NOMO-1 treated with DMSO at 0.1 percent for 48 hours (cell line): ENCODE data around the gene ABCD3.
A peak's percentile ranks its signal among the peaks of the same experiment; 100 is the strongest.

Experiments
- DNase-seq: peaks from one replicate; lab custom pipeline; 2025; ENCODE audit not compliant: unreplicated experiment; lab: John Stamatoyannopoulos, UW

ABCD3 gene

GRCh38 chr1:94524531-94524930 lies 106.3 kb downstream of the ABCD3 start:
- DNase-seq = peak; percentile 9

DNA sequence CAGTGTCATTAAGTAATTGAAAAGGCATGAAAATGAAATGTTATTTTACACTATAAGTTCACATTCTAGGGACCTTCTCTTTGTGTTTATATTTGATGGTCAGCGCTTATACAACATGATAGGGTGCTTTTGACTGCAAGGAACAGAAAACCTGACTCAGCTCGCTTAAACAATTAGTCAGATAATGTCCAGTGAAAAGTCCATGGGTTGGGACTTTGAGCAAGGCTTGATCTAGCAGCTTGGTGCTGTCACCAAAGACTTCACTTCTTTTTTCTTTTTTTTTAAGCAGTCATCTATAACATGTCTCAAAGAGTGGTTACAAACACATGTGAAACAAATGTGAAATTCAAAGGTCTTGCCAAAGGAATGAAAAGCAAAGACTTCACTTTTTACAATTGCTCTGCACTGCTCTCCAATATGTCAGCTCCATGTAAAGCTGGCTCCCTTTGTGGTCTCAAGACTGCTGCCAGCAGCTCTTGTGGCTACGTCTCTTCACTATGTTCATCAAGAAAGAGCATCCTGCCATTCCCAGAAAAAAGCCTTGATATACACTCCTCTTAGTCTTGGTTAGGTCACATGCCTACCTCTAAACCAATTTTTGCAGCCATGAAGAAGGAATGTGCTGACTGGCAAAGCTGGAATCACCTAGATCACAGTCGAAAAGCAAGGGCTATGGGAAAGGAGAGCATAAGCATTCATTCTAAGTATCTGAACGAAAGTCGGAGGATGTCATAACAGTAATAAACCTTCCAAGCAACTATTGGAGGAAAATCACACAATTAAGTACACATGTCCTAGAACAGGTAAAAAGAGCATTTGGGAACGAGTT lies 108.2 kb downstream of the ABCD3 start:
- no peak for DNase-seq

- peak; percentile 19 for DNase-seq
These were observed 109.3 kb downstream of the ABCD3 start for GRCh38 chr1:94527447-94528031.

DNA sequence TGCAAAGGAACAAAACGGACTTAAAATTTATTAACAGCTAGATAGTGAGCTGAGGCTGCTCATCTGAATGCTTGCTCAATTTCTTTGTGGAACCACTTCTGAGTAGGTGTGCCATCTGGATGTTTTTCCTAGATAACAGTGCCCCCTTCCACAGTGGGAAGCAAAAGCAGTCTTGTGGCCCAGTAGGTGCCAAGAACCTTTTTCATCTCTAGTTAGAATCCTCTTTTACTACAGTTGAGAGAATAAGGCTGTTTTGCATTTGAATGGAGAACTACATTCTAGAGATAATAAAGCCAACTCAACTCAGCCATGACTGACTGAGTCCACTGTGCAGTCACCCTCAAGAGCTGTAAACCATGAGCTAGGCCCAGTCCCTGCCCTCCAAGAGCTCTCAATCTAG lies 110.1 kb downstream of the ABCD3 start:
- DNase-seq = no peak

GRCh38 chr1:94528826-94529225 lies 110.6 kb downstream of the ABCD3 start:
- DNase-seq = no peak

- DNase-seq = no peak
These were observed 111.2 kb downstream of the ABCD3 start for GRCh38 chr1:94529416-94529815.

DNA sequence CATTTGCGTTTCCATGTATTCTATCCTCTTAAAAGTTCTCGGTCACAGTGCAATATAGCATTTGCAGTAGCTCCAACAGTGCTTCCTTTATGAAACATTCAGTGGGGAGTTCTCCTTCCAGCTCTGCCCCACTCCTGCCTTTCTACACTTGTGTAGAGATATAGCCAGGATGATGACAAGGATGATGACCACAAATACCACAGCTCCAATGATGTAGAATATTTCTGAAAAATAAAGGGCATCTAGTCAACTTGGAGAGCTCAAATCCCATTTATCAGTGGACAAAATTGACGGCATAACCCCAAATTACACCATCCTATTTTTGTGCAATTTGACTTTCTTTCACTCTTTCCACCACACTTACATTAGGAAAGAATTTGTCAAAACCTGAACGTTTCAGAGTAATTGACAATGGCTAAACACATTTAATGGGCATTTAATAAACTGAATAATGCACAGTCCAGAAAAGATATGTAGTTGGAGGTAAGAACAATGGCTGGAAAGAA lies 112.2 kb downstream of the ABCD3 start:
- DNase-seq = no peak

DNA sequence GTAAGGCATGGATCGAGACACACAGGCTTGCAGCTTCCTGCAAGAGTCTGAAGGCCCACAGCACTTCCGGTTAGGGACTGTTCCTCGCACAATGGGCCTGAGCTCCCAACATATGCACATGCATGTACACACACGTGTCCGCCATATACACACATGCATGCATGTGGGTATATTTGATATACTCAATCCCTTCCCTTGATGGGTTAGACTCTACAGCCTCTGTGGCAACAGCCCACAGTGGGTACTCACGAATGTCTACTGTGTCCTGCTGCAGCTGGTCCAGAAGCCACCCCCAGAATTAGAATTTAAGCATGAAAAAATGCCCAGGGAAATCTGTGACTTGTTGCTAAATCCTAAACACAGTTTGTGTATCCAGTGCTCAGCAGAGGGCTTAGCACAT lies 113.5 kb downstream of the ABCD3 start:
- no peak for DNase-seq

DNA sequence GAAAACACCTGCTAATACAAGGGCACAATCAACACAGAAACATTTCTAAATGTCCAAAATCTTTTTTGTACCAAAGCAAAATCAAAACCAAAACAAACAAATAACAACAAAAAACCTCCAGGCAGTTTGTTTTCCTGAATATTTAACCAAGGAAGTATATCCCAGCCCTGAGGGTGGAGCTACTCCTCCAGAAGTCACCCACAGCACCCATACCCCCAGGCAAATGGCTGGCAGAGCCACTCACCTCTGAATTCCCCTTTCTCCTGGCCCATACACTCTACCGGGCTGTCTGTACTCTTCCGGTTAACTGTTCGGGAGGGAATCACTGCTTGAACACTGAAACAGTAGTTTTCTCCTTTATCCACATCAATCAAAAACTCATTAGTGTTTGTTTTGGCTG lies 113.9 kb downstream of the ABCD3 start:
- DNase-seq = no peak

DNA sequence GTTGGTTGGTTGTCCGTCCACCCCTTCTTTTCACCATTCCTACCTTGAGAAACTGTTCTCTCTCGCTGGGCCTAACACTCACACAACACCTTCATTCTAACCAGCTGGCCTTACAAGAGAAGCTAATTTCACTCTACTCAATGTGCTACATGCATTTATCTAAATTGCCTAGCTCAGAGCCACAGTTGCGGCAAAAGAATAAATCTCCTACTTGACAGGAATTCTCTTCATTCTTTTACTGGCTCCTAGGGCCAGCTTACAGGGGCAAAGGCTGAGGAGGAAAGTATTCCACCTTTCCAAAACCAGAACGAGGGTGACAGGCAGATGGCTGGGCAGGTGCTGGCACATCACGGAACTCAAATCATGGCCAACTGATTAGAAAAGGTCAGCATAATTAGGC lies 116.9 kb downstream of the ABCD3 start:
- DNase-seq = no peak

- DNase-seq = no peak
These were observed 117.7 kb downstream of the ABCD3 start for GRCh38 chr1:94535879-94536278.

DNA sequence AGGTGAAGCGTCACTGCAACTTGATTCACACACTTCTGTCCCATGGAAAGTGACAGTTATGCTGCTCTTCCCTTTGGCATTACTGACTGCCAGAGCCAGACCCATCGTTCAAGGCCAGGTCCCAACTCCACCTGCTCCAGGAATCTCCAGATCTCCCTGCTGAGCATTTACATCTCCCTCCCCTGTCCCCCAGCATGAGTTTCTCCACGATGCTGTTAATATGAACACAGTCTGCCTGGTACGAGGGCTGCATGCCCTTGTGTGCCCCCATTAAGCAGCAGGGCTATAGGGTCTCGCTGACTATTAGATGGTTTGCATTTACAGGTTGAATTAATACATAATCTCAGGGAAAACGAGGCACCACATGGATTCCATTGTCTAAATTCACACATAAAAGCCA lies 119.1 kb downstream of the ABCD3 start:
- DNase-seq = no peak

DNA sequence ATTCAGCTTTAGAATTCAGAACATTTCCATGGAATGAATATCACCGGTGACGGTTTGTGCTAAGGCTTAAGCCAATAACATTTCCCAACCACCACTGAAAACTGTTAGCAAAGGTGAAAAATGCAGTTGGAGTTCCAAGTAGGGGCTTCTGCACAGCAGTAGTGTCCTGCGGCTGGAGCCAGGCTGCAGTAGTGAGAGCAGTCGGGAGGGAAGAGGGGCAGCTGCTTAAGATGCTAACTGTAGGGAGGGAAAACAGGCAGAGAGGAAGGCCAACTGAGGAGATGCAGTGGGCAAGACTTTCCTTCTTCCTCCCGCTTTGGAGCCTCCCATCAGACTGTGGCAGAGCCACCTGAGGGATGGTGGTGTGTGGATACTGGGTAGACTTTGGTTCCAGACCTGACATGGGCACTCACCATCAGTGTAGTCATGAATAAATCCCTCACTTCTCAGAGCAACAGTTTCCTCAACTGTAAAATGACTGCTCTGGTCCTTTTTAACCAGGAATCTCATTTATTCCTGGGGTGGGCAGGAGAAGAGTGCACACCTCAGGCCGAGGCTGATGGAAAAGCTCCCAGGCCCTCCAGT lies 120.1 kb downstream of the ABCD3 start:
- DNase-seq = no peak

GRCh38 chr1:94539496-94539895 lies 121.3 kb downstream of the ABCD3 start:
- no peak for DNase-seq

- DNase-seq = no peak
These were observed 122.5 kb downstream of the ABCD3 start for GRCh38 chr1:94540440-94541245.

DNA sequence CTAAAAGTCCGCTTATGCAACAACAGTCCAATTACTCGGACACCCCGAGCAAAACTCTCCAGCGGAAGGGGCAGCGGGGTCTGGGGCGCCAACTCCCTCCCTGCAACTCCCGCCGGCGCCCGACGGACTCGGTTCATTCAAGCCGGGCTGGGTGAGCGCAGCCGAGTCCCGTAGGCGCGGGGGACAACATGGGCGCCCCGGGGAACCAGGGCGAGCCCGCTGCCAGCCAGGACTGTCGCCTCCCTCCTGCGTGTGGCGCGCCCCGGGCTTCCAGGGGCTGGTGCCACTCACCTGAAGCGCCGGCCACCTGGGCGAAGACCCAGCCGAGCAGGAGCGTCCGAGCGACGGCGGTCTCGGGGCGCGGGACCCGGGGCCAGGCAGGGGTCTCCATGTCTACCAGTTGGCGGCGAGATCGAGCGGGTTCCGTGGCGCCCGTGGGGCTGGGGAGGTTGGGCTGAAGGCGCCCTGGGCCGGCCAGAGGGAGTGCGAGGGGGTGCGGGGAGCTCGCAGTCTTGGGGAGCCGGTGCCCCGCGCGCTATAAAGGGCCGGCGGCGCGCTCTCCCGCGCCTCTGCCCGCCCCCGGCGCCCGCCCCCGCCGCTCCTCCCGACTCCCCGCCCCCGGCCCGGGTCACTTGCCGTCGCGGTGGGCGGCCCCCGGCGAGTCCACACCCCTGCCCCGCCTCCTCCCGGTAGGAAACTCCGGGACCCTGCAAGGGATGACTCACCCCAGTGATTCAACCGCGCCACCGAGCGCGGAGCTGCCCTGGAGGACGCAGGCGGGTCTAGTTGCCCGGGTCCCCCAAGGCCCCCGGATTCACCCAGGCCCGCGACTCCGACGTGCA lies 123.3 kb downstream of the ABCD3 start, which contains the start of gene F3:
Gene F3 (minus strand): TSS at position 514 of the 842 bp plus-strand sequence. CDS start 123 bp downstream, at position 391.
- DNase-seq = peak; percentile 64

DNA sequence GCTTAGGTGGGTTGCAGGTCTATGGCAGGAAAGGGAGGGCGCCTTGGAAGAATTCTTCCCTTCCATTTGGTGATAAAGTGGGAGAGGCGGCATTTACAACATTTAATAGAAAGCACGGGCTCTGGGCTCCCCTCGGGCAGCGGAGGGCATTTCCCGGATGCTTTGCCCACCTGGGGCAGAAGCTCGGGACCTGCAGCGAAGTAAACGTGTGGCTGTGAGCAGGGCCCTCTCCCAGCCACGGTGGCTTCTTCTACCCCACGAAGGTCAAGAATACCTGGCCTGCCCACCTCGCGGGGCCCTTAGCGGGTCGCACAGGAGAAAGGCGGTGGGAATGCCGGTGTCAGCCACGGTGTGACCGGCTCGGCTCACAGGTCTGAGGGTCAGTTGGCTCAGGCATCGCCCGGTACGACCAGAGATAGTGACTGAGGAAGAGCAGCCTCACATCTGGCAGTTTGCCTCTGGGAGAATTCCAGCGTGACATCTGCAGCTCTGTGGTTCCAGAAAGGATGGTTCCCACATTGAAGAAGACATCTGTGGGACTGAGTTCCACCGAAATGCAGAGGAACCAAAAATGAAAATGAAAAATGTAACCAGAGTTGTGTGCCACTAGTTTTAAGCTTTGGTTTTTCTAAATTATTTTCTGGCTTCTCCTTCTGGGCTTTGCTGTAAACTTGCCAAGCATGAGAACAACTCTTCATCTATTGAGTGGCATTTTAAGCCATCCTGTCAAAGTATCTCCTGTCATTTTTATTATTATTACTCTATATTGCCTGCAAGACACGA lies 124.1 kb downstream of the ABCD3 start:
- no peak for DNase-seq

GRCh38 chr1:94543001-94543400 lies 124.8 kb downstream of the ABCD3 start:
- peak; percentile 35 for DNase-seq

GRCh38 chr1:94543893-94544635 lies 125.9 kb downstream of the ABCD3 start:
- peak; percentile 30 for DNase-seq
